ENCODE measurements around the gene NPIPA8. TPM values are rescaled to one million over a fixed set of nuclear protein-coding genes. Genes with fewer than 3 reads are reported as not detected.
"Not testable (repeated sequence)": the region's sequence is repeated elsewhere in the genome, so short reads cannot be mapped to it uniquely, and the experiment has no call there.

NPIPA8 gene
- total and polyA plus RNA-seq, 9 of the 15 experiments (the other 6 are each of a cell fraction or from before 2014, with no cell fraction given), result 1.8 to 28.9 (median 10.9) TPM

- not testable (repeated sequence) for ATAC-seq
These were observed 59.8 kb downstream of the NPIPA8 start for GRCh38 chr16:18276756-18277155.

GRCh38 chr16:18270171-18270570 is 66.4 kb downstream of the NPIPA8 start:
- H3K27me3 ChIP-seq (ENCODE audit: control insufficient read depth in 2 of 2, insufficient read depth in 2 of 2, low read length in 2 of 2); CTCF ChIA-PET (ENCODE audit: low intra/inter-chr PET ratio); POLR2A ChIA-PET; H3K79me2 ChIP-seq (ENCODE audit: control insufficient read depth, insufficient read depth, low read length); H3K4me3 ChIP-seq; H3K9me3 ChIP-seq (replicated peaks; ENCODE audit: control insufficient read depth, insufficient read depth, low read depth, low read length); FAIRE-seq; H3K9me1 ChIP-seq (ENCODE audit: control insufficient read depth, insufficient read depth, low read length); intact Hi-C loops (cut with micrococcal nuclease); ATAC-seq; H3K36me3 ChIP-seq (ENCODE audit: control insufficient read depth, insufficient read depth, low read length); H3K9ac ChIP-seq (ENCODE audit: insufficient read depth in 1 of 2, low read depth in 2 of 2, low read length in 2 of 2); H3K4me1 ChIP-seq (replicated peaks in 1 of 2; ENCODE audit: control insufficient read depth in 2 of 2, insufficient read depth in 2 of 2, low read length in 2 of 2); H2AFZ ChIP-seq (ENCODE audit: low read depth, low read length); H4K20me1 ChIP-seq (replicated peaks; ENCODE audit: control insufficient read depth, insufficient read depth, low read length); BruUV-seq (replicated peaks); DNase-seq (ENCODE audit: extremely low read depth in 1 of 4, low spot score in 3 of 4); H3K27ac ChIP-seq (ENCODE audit: extremely low read depth, low read depth, low read length); in situ Hi-C loops (cut with MboI); H3K4me2 ChIP-seq (ENCODE audit: insufficient read depth, low read length): not testable (repeated sequence)
- WGBS (ENCODE audit: insufficient coverage, low coverage, missing lambda C conversion rate), result 0% methylated on average over 2 of the region's 2 CpGs

More at GRCh38 chr16:18276756-18277155, 59.8 kb downstream of the NPIPA8 start:
- H3K4me3 ChIP-seq; H3K9me1 ChIP-seq (ENCODE audit: control insufficient read depth, insufficient read depth, low read length); H3K36me3 ChIP-seq (ENCODE audit: control insufficient read depth, insufficient read depth, low read length); FAIRE-seq; H3K9ac ChIP-seq (ENCODE audit: insufficient read depth in 1 of 2, low read depth in 2 of 2, low read length in 2 of 2); H3K27me3 ChIP-seq (ENCODE audit: control insufficient read depth in 2 of 2, insufficient read depth in 2 of 2, low read length in 2 of 2); CTCF ChIA-PET (ENCODE audit: low intra/inter-chr PET ratio); BruUV-seq (replicated peaks); H4K20me1 ChIP-seq (replicated peaks; ENCODE audit: control insufficient read depth, insufficient read depth, low read length); POLR2A ChIA-PET; in situ Hi-C loops (cut with MboI); H2AFZ ChIP-seq (ENCODE audit: low read depth, low read length); H3K79me2 ChIP-seq (ENCODE audit: control insufficient read depth, insufficient read depth, low read length); H3K9me3 ChIP-seq (replicated peaks; ENCODE audit: control insufficient read depth, insufficient read depth, low read depth, low read length); H3K4me2 ChIP-seq (ENCODE audit: insufficient read depth, low read length); DNase-seq (ENCODE audit: extremely low read depth in 1 of 4, low spot score in 3 of 4); H3K27ac ChIP-seq (ENCODE audit: extremely low read depth, low read depth, low read length); H3K4me1 ChIP-seq (replicated peaks in 1 of 2; ENCODE audit: control insufficient read depth in 2 of 2, insufficient read depth in 2 of 2, low read length in 2 of 2); intact Hi-C loops (cut with micrococcal nuclease): not testable (repeated sequence)
- no CpG with 5 or more reads among the region's 3 CpGs for WGBS (ENCODE audit: insufficient coverage, low coverage, missing lambda C conversion rate)

Small RNA genes lying within 50 kb of the gene (microRNA-seq; reads per million reads assigned to microRNA genes)
- gene MIR6511A4 (ENCODE audit: borderline microRNAs expressed) (not detected), gene MIR6770-3 (ENCODE audit: borderline microRNAs expressed) (not detected)

Small RNA genes lying within 50 kb of the gene (small RNA-seq; reads per million reads assigned to genes)
- gene AC126755.6, result not detected
- not detected for gene MIR6511A4
- not detected for gene MIR6770-3

Other genes starting within 250 kb of the NPIPA8 start
- 55.8 and 62.2 TPM in 2 replicates for gene NOMO2, start 225.4 kb upstream of the NPIPA8 start, total RNA-seq (2014; rRNA removed)
- gene NOMO2, start 225.4 kb upstream of the NPIPA8 start, total RNA-seq (2014; rRNA removed; fragmentation: Illumina TruSeq; extraction: Trizol), result 35.3 and 37.5 TPM in 2 replicates
- gene NOMO2, start 225.4 kb upstream of the NPIPA8 start, total RNA-seq (2015; rRNA removed; fragmentation: Illumina TruSeq; extraction: Trizol), result 54.3 and 56.6 TPM in 2 replicates
- 77.2 and 79.2 TPM in 2 replicates for gene NOMO2, start 225.4 kb upstream of the NPIPA8 start, total RNA-seq (2021)
- gene NOMO2, start 225.4 kb upstream of the NPIPA8 start, polyA plus RNA-seq (2011; rRNA removed), result 38.5 and 49.9 TPM in 2 replicates
- 74.2 and 82.2 TPM in 2 replicates for gene NOMO2, start 225.4 kb upstream of the NPIPA8 start, polyA plus RNA-seq (2014; fragmentation: Illumina TruSeq; extraction: Trizol)
- 10 to 100 TPM; 25.2 to 35.9 TPM for gene NOMO2, start 225.4 kb upstream of the NPIPA8 start, polyA plus RNA-seq (2014; fragmentation: Nextera tagmentation; extraction: Ambion mirVana)
- gene NOMO2, start 225.4 kb upstream of the NPIPA8 start, polyA plus RNA-seq (2014; rRNA removed), result 44.0 and 45.8 TPM in 2 replicates

All from K562 (cell line).